Central memory CD4-positive, alpha-beta T cell (primary cell): ENCODE data around the gene ARHGAP24.

Experiments
- DNase-seq: peaks from one replicate; pipeline ENCODE4 v3.0.0; 2022

Gene ARHGAP24

DNA sequence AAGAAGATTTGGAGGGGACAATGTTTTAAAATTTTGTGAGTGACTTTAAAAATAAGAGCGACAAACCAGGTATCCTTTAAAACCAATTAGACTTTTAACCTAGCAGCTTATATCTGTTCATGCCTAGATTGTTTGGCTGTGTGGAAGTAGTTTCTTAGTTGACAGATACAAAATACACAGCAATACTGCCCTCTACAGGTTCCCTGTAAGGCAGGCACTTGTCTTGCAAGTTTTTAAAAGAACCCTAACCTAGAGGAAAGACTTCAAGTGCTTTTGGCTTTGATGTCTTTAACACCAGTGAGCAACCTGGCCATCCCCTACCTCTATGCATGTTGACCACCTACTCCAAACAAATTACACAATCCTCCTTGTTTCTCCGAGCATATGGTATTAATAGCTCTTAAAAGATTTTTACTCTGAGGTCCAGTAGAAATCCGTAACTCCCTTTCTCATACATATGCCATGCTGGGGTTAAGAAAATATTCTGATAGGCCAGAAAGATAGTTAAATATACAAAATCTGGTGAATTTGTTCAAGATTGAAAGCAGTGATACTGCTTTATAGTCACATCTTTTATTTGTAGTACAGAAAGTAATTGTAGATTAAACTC is 273.0 kb downstream of the ARHGAP24 start:
- no peak for DNase-seq

DNA sequence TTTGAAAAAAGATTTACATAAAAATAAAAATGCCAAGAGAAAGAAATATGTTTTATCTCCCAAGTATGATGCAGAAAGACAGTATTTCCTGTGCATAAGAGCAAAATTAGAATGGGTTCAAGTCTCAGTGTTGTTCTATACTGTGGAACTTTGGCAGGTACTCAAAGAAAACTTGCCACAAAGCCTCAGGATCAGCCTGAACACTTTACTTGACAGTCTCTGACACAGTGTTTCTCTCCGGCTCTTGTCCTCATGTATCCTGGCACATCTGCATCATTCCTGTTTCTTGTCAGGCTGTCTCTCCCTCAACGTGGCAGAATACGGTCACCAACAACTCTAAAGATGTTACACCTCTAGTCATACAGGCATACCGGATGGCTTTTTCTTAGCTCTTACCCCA is 273.7 kb downstream of the ARHGAP24 start:
- DNase-seq: no peak

DNA sequence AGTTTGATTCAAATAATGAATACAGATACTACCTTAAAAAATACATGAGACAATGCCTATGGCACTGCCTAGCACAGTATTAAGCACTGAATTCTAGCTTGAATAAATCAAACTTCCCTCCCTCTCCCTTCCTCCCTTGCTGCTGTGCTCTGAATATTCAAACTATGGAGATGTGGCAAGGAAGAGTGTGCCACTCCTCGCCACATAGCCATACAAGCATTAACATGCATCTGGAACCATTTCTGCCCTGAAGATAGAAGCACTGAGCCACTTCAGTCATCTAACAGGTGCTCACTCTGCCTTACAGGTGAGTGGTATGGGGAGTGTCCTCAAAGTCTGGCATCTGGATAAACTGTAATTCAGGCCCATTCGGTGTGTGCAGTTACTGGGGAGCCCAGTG is 276.9 kb downstream of the ARHGAP24 start:
- DNase-seq: no peak

DNA sequence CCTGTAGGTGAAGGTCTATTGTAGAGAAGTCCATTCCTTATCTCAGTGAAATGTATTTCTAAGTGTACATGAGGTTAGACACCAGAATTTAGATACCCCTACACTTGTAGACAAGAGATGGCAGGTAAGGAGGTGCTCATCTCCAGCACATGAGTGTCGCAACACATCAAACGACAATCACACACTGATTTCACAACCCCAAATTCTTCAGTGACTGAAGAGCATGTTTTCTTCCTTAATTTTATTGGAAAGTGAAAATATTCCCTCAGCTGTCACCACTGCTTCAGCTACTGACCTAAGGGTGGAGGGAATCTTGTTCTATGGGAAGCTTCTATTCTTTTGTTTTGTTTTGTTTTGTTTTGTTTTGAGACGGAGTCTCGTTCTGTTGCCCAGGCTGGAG is 280.3 kb downstream of the ARHGAP24 start:
- DNase-seq: no peak

DNA sequence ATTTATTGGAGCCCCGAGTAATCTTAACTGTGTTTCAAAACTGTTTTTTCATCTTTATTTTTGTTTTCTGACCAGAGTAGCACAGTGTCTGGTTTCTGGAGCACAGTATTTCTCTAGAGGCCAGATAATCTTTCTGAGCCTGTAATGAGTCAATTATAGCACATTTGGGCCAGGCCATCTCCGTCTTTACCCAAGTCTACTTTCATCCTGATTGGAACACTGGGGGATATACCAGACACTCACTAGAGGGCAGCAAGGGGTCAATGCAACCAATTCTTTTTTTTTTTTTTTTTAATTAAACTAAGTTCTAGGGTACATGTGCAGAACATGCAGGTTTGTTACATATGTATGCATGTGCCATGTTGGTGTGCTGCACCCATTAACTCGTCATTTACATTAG is 282.0 kb downstream of the ARHGAP24 start:
- DNase-seq: no peak

DNA sequence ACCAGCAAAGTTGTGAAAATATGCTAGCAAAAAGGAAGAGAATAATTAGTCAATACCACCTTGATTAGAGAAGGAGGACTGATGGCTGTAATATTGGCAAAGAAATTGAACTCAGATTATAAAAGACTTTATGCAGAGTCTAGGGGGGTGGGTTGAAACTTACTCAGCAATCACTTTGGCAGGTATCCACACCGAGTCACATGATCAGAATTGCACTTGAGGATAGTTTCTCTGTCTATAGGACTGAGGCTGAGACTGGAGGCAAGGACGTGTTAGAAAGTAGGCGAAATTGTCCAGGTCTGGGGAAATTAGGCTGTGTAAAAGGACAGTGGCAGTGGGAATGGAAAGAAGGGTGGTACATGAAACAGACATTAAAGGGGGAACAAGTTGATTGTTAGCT is 284.4 kb downstream of the ARHGAP24 start:
- DNase-seq: no peak

DNA sequence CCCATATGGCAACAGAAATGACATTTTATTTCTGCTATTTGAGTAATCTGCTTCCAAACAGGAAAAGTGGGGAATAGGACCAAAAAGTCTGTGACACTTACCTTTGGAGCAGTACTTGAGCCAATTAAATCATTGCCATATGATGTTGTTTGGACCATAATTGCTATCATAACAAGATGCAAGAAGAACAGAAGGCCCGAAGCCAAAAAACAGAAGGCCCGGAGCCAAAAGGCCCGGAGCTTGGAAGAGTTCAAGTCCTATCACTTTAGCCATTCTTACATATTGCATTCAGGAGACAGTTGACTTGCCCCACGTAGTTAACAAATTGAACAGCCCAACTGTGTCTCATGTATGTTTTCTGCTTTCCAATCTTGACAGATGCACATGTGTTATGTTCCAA is 285.6 kb downstream of the ARHGAP24 start:
- no peak for DNase-seq

DNA sequence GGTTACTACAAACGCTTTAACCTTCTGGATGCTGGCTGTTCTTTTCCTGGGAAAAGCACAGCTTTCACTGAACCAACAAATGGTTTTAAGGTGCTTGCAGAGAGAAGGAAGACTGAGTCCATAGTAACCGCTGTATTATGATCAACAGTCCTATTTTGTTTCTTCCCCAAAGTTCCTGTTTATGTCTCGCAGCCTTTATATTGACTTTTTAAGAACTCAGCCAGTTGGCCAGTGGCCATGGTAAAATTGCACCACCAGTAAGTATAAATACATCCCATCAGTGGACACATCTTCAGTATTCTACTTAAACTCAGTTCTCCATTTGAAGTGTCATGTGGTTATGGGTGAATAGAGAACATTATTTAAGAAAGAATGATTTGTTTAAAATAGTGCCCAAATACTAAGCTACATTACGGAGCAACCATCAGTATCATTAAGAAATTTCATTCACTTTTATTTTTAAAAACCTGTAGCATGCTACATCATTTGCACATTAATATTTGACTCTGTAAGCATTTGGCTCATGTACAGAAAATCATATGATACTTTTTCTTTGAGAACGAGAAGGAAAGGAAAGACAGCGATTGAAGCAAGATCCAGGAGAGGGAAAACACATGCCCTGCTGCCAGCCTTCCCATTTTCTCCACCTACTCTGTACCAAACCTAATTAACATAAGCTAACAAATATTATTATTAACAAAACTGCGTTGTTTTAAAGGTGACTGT is 287.0 kb downstream of the ARHGAP24 start:
- no peak for DNase-seq

DNA sequence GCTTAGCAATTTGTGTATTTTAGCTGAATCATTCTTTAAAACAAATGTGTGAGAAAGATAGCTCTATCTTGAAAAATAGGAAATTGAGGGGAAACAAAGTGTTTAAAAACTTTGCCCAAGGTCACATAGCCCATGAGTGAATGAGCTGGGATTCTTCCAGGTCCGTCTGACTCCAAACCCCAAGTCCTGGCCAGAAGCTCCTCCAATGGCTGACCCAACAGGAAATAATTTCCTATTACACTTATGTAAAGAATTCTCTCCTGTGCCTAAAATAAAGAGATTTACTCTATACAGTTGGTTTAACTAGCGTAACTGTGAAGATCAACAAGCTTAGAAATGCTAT is 287.6 kb downstream of the ARHGAP24 start:
- DNase-seq: no peak

DNA sequence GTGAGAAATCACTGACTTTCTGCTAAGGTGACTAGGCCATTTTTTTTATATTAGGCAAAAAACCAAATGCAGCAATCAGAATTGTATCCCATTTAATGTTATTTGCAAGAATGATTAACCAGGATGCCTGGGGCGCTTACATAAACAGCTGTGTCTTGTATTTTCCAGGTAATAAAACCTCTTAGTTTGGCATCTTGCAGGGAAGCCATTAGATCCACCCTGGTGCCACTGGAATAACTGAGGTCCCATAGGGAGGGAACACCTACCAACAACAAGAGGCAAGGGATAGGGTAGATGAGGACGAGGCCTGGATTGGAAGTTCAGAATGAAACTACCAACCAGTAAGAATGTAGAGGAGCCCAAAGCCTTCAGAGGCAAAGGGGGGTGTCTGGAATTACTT is 288.3 kb downstream of the ARHGAP24 start:
- DNase-seq: no peak

DNA sequence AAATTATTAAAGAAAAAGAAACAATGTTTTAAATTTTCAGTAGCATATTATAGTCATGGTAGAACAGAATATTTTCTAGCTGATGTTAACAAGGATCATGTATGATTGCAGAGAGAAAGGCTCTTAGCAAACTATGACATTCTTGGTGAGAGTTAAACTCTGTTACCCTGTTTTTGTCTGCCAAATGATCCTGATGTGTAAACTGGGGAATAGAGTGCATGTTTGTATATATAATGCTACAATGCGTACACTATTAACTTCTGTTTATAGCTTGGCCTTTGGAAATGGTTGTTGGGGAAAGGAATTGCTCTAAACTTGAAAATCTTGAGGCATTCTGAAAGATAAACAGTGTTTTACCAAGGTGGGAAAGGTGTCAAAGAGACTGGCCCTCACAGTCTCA is 292.7 kb downstream of the ARHGAP24 start:
- no peak for DNase-seq

DNA sequence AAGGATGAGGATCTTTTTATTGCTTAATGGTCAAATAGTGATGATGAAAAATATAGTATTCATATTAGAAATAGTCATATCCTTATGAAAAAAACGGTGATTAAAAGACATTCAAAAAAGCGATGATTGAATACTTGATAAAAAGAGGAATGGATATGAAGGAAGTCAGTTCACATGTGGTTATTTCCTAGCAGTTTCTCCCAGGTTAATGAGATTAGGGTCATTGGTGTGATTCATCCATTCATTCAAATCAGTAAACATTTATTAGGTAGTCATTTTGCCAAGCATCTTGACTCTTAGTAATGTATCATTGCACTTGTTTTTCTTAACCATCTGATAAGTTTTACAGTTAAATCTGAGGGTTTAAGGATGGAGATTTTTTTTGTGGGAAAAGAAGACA is 294.1 kb downstream of the ARHGAP24 start:
- DNase-seq: no peak

DNA sequence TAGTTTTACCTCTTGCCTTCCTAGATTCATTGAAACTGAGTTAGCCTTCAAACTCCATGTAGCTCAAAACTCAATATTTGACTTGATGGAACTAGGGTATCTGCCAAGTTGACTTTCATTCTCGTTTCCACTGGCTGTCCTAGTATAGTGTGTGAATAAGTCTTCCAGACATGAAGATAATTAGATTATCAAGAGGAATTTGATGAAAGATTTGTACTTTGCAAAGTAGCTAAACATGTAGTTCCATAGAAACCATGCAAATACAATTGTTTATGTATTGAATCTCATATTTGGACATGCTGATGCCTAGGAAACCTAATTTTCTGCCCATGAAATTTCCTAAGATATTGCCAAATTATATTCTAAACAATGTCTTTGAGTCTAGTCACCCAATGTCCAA is 297.5 kb downstream of the ARHGAP24 start:
- DNase-seq: no peak

DNA sequence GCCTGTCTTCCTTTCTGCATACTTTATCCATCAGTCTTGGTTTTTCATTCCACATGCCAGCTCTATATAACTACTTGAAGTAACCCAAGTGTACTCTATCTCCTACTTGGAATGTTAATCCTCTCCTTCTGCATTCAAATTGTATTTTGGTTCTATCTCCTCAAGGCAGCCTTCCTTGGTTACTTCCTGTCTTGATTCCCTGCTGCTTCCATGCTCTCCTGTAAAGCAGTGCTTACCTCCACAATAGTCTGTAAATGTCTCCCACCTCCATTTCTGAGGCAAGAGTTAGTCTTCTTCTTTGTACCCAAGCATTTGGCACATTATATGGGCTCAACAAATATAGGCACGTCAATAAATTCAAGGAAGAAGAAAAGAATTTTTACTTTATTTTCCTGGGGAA is 298.4 kb downstream of the ARHGAP24 start:
- DNase-seq: no peak

DNA sequence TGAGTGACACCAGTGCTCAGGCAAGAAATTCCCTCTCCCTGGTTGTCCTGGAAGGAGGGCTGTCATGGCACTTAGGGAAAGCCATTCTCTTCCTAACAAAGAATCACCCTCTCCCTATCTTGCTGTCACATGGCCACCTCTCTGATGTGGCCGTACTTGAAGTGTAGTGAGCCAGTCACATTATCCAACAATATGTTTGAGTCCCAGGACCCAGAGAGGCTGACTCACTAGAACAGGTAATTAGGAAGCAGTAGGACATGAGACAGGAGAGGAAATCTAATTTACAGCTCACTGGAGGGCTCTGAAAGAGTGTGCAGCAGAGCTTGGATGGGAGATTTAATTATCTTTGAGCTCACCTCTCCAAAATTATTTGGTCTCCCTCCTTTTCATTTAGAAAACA is 299.1 kb downstream of the ARHGAP24 start:
- DNase-seq: no peak

DNA sequence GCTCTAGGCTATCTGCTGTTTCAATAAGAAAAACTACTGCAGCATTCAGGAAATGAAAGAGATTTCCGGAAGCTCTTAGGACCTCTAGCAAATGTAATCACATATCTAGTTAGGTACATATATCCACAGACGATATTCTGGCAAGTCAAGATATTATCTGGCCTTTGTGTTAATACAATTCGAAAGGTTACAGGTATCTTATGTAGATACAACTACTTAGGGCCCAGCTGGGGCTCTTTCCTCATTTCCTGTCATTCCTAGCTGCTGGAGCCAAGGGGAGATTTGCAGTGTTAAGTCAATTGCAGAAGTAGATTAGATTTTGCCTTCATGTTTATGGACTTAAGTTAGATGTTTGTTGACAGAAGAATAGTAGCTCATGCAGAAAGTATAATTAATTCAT is 299.5 kb downstream of the ARHGAP24 start:
- no peak for DNase-seq

DNA sequence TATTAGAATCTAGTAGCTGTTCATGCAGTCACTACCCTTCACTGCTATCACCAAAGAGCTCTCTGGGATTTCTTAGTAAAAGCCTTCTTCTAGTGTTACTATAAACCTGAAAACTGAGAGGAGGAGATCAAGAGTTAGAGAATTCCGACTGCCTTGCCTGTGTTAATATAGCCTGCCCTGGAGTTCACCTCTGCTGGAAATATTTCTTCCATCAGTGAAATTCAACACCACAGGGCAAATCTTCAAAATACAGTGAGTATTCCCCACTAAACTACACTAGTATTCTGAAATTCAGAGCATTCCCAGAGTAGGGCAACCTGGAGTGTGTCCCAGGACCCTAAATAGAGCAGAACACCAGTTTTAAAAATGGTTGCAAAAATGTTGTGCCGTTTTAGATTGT is 301.1 kb downstream of the ARHGAP24 start:
- no peak for DNase-seq

DNA sequence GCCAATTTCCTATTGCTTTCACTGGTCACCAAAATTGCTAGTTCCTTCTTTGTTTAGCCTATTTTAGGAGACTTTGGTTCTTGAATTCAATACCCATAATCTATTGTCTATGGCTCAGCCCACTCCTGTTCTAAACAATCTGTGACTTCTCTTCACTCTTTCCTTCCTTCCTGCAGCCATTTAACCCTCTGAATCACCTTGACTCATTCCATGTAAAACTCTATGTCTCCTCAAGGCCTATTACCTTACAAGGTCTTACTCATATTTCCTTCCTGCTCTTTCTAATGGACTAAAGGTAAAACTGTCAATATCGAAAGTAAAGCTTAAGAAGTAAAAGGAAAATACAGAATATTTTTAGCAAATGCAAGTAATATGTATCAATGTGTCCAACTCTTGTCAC is 301.6 kb downstream of the ARHGAP24 start:
- no peak for DNase-seq

DNA sequence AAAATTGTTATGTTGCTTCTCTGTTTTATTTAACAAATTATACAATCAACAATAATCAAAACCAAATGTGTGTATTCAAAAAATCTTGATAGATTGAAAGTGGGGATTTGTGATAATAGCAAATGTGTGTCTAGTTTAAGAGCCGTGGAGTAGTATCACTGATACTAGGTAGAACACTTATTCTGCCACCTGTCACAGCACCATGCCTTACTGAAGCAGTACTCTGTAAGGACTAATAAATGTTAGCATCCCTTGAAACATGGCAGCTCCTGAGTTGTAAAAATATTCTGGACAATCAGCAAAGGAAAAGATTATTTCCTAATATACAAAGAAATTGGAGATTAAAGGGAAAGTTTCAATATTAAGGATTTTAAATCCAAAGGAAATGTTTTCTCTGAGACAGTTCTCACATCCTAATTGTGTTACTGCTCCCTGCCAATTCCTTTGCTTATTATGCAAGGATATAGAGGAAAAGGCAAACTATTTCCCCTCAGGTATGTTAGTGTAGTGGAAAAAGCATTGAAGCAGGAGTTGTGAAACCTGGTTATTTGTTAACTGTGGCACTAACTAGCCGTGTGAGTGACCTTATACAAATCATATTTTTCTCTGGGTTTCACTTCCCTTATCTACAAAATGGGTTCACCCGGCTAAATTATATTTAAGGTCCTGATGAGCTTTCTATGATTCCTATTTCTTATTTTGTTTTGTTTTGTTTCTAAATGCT is 303.1 kb downstream of the ARHGAP24 start:
- DNase-seq: no peak

DNA sequence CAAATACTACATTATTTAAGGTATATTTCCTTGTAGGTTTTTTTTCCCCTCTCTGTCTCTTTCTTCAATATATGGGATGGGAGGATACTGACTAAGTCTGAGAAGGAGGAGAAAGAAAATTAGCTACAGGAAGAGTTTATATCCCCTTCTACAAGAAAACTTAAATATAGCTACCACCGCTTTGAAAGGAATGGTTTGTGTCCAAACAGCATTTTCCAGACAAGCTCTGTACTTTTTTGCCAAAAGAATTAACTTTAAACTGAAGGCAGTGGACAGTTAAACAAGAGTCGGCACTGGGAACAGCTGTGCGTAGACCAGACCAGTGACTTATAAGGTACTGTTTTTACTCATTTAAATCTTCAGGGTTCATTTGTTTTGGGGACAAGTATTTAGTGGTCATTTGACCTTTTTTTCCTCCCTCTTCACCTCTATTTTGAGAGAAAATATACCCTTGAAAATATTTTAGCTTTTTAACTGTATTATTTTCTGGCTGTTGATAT is 303.7 kb downstream of the ARHGAP24 start:
- no peak for DNase-seq

DNA sequence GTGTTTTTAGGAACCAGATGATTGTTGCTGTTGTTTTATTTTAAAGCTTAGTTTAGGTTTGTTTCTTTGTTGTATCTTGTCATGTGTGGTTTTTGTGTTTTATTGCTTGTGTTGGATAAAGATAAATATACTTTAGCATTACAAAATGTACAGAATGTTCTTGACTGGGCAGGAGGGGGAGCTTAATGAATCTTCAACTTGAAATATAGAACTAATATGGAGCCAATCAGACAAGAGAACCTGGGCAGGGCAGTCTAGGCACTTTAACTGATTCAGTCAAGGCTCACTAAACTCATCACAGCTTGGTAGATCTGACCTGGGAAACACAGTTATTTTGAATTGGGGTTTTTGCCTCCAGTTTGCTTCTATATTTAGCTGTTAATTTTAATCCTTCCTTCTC is 304.2 kb downstream of the ARHGAP24 start:
- no peak for DNase-seq

DNA sequence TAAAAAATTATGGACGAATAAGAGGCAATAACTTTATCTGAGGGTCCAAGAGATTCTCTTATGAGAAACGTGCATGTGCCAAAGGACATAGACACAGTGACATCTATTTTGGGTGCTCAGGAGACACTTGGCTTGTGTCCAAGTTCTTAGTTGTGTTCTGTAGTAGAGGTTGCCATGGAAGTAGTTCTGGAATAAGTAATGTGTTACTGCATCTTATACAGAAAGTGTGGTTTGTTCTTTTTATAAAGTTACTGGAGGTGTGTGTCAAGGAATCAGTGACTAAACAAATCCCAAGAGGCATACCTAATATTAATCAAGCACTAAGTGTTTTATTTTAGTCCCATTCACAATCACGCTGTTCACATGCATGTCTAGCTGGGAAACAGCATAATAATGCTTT is 305.7 kb downstream of the ARHGAP24 start:
- no peak for DNase-seq

DNA sequence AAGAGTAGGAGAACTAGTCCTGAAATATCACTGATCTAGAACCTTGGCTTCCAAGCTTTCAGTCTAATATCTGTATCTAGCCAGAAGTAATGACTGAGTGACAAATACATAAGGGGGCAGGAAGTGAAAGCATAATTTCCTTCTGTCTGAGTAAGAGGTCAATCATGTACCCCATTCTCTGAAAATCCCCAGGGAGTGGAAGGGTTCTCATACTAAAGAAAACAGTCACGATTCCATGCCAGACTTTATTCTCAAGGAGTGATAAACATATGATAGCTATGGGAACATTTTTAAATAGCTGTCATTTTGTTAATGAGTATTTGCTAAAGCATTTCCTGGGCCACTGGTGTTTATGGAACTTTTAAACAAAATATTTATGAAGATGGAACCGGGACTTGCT is 308.5 kb downstream of the ARHGAP24 start:
- no peak for DNase-seq

DNA sequence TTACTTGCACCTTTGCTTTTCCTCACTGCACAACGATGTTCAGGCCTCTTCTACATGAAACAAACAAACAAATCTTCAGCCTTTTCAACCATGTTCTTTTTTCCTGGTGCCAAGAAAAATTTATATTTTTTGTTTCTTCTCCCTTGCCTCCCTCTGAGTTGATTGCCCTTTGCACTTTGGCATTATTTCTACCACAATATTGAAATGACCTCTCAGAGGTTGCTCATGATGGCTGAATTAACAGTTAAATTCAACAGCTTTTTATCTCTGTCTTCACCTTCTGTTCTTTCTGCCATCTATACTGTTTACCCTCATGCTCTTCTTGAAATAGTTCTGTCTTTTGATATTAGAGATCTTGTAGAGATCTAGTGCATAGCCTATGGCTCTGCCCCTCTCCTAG is 308.9 kb downstream of the ARHGAP24 start:
- DNase-seq: no peak
